ENCODE data around the gene WFIKKN2. TPM values are rescaled to one million over a fixed set of nuclear protein-coding genes. Genes with fewer than 3 reads are reported as not detected.
A peak's percentile ranks its signal among the peaks of the same experiment; 100 is the strongest.

Gene WFIKKN2
- total and polyA plus RNA-seq, 2 of the 13 experiments (the other 11 are each of a cell fraction or from before 2014, with no cell fraction given), result not detected

- no peak for TF ChIP-seq ZBTB40 (IDR thresholded peaks at IDR 0.05)
- no peak for TF ChIP-seq ZBTB40 (CRISPR knock-in tag; IDR thresholded peaks at IDR 0.05)
- 0 out of 2 replicates have a peak, but pooled peaks have one; percentile 54 for TF ChIP-seq ZHX2 (IDR thresholded peaks at IDR 0.05; ENCODE audit: low read depth)
- no peak for TF ChIP-seq ZHX2 (CRISPR knock-in tag; IDR thresholded peaks at IDR 0.05; ENCODE audit: borderline replicate concordance)
- no peak for TF ChIP-seq JUNB (CRISPR knock-in tag; IDR thresholded peaks at IDR 0.05; ENCODE audit: borderline replicate concordance)
- no peak for TF ChIP-seq ZNF558 (CRISPR knock-in tag; IDR thresholded peaks at IDR 0.05; ENCODE audit: borderline replicate concordance)
- peak; percentile 78 for TF ChIP-seq ZMYM3 (CRISPR knock-in tag; IDR thresholded peaks at IDR 0.05)
- no peak for TF ChIP-seq FOXK2 (IDR thresholded peaks at IDR 0.05)
- TF ChIP-seq AHR (CRISPR knock-in tag; IDR thresholded peaks at IDR 0.05), result peak; percentile 49; the same call in 1 of the 2 replicates
- no peak for TF ChIP-seq MZF1 (CRISPR knock-in tag; IDR thresholded peaks at IDR 0.05; ENCODE audit: borderline replicate concordance)
- TF ChIP-seq ZNF121 (CRISPR knock-in tag; IDR thresholded peaks at IDR 0.05), result peak; percentile 67; the same call in 1 of the 2 replicates
- peak; percentile 82; the same call in 1 of the 2 replicates for TF ChIP-seq KLF11 (CRISPR knock-in tag; IDR thresholded peaks at IDR 0.05)
- TF ChIP-seq SMAD3 (CRISPR knock-in tag; IDR thresholded peaks at IDR 0.05), result no peak
- TF ChIP-seq FLYWCH1 (CRISPR knock-in tag; IDR thresholded peaks at IDR 0.05), result no peak
- TF ChIP-seq ZNF569 (CRISPR knock-in tag; IDR thresholded peaks at IDR 0.05; ENCODE audit: borderline replicate concordance), result no peak
- TF ChIP-seq ZNF468 (CRISPR knock-in tag; IDR thresholded peaks at IDR 0.05), result no peak
- no peak for TF ChIP-seq ZNF557 (CRISPR knock-in tag; IDR thresholded peaks at IDR 0.05)
Observed at GRCh38 chr17:50844117-50844700, 8.8 kb downstream of the WFIKKN2 start (continued).
